Natural killer cell (primary cell): Measurements from ENCODE around the gene EIF2B5. TPM values are rescaled to one million over a fixed set of nuclear protein-coding genes. Genes with fewer than 3 reads are reported as not detected.
"Not testable (repeated sequence)": the region's sequence is repeated elsewhere in the genome, so short reads cannot be mapped to it uniquely, and the experiment has no call there.

ENCODE experiments used
- ATAC-seq, 3 donors: fragments of 150-1000 bp in 2 of 3; fragments of 200-7000 bp in 1 of 3; cut with Tn5 transposase; 1 replicate in 1 of 3; 2 replicates in 2 of 3; pipeline ENCODE4 v1.10.0; 2021; ENCODE audit warnings: mild to moderate bottlenecking in 2 of 3, moderate library complexity in 2 of 3
- DNase-seq, 2 donors: peaks; one replicate each; pipeline versions ENCODE4 v3.0.0 to v3.0.0-alpha.2; 2013 to 2021; ENCODE audit warnings: mixed read lengths in 1 of 2
- H3K27ac ChIP-seq: one replicate; pipeline ENCODE4 v1.5.1; 2013; ENCODE audit warnings: mild to moderate bottlenecking, low read length
- H3K27me3 ChIP-seq: one replicate; pipeline ENCODE4 v1.6.1; 2013; ENCODE audit warnings: low read length; ENCODE audit not compliant: control insufficient read depth, insufficient read depth
- H3K36me3 ChIP-seq: one replicate; pipeline ENCODE4 v1.6.1; 2013; ENCODE audit warnings: low read length; ENCODE audit not compliant: control insufficient read depth, insufficient read depth
- H3K4me1 ChIP-seq: one replicate; pipeline ENCODE4 v1.6.1; 2013; ENCODE audit warnings: low read length; ENCODE audit not compliant: control insufficient read depth, insufficient read depth
- H3K4me3 ChIP-seq: one replicate; pipeline ENCODE4 v1.5.1; 2013; ENCODE audit warnings: low read length
- H3K9me3 ChIP-seq: one replicate; pipeline ENCODE4 v1.6.1; 2013; ENCODE audit warnings: low read length; ENCODE audit not compliant: control insufficient read depth, insufficient read depth
- H3K27ac Mint-ChIP-seq, 2 donors: one replicate each; pipeline ENCODE4 v1.8.0; 2022; ENCODE audit warnings: mild to moderate bottlenecking in 2 of 2, mixed read lengths in 2 of 2, moderate library complexity in 1 of 2
- H3K27me3 Mint-ChIP-seq, 2 donors: one replicate each; pipeline ENCODE4 v1.8.0; 2022; ENCODE audit warnings: low read depth in 2 of 2, mixed read lengths in 2 of 2
- H3K36me3 Mint-ChIP-seq: one replicate; pipeline ENCODE4 v1.8.0; 2022; ENCODE audit warnings: mixed read lengths
- H3K4me1 Mint-ChIP-seq, 2 donors: one replicate each; pipeline ENCODE4 v1.8.0; 2022; ENCODE audit warnings: mixed read lengths in 2 of 2
- H3K4me3 Mint-ChIP-seq: one replicate; pipeline ENCODE4 v1.8.0; 2022; ENCODE audit warnings: mild to moderate bottlenecking, moderate library complexity, mixed read lengths
- H3K9me3 Mint-ChIP-seq, 2 donors: one replicate each; pipeline ENCODE4 v1.8.0; 2022; ENCODE audit warnings: mixed read lengths in 2 of 2
- CTCF ChIP-seq: fragments of 200-600 bp; IDR thresholded peaks from one replicate; pipeline ENCODE4 v1.8.0; 2022; ENCODE audit warnings: antibody characterized with exemption
- WGBS: methylation state at CpG from one replicate; pipeline ENCODE4 v1.1.7; 2013; ENCODE audit warnings: missing lambda C conversion rate; ENCODE audit not compliant: insufficient coverage; 5-methylcytosine and 5-hydroxymethylcytosine counted together
- intact Hi-C: fragments of 100-400 bp; cut with micrococcal nuclease; formaldehyde crosslinking; loops from one replicate; pipeline ENCODE4 v1.14.2; 2022
- total RNA-seq, 4 donors: library from RNA; stranded (reverse); fragments of 120-200 nt in 1 of 4; gene quantifications; one replicate each; pipeline versions ENCODE4 v1.2.3 to v1.2.4, GENCODE V29; 2013 to 2022

The EIF2B5 gene
- total RNA-seq, 3 donors from 2014 or later (not counting 1 experiment from before 2014, with no cell fraction given) = 44.5 to 59.4 (median 54.8) TPM

GRCh38 chr3:184110316-184110725 lies 24.8 kb upstream of the EIF2B5 start:
- Mint-ChIP-seq H3K36me3 (no peaks in the 10 kb centered on the region), H3K4me1 (no peaks in the 10 kb centered on the region), H3K4me3 (no peak overlapping the region), H3K9me3 (no peaks in the 10 kb centered on the region), H3K27me3 (peaks cover 7 to 15% of the 10 kb centered on the region in 2 donors), H3K27ac (no peak overlapping the region)
- no peak for ATAC-seq
- no peak for DNase-seq
- intact Hi-C loops = no loop called here
- no peaks in the 10 kb centered on the region for H3K4me1 ChIP-seq
- no peak overlapping the region for H3K27ac ChIP-seq
- no peak for TF ChIP-seq CTCF
- 83% methylated on average over 7 of the region's 7 CpGs for WGBS
- no peaks in the 10 kb centered on the region for H3K36me3 ChIP-seq
- no peaks in the 10 kb centered on the region for H3K9me3 ChIP-seq
- H3K4me3 ChIP-seq = no peak overlapping the region
- H3K27me3 ChIP-seq = no peaks in the 10 kb centered on the region

GRCh38 chr3:184116017-184116416 lies 19.1 kb upstream of the EIF2B5 start:
- H3K36me3 Mint-ChIP-seq = no peaks in the 10 kb centered on the region
- no peaks in the 10 kb centered on the region for H3K9me3 ChIP-seq
- no peaks in the 10 kb centered on the region for H3K27me3 ChIP-seq
- H3K9me3 Mint-ChIP-seq = no peaks in the 10 kb centered on the region
- no peaks in the 10 kb centered on the region for H3K4me1 ChIP-seq
- no peak overlapping the region for H3K27ac Mint-ChIP-seq
- no peaks in the 10 kb centered on the region for H3K36me3 ChIP-seq
- DNase-seq (no peak), ATAC-seq (no peak)
- peaks cover 11 to 17% of the 10 kb centered on the region in 2 donors for H3K27me3 Mint-ChIP-seq
- no peaks in the 10 kb centered on the region for H3K4me1 Mint-ChIP-seq
- no peak overlapping the region for H3K4me3 Mint-ChIP-seq
- no peak overlapping the region for H3K4me3 ChIP-seq
- WGBS = 84% methylated on average over 4 of the region's 4 CpGs
- intact Hi-C loops = no loop called here
- no peak overlapping the region for H3K27ac ChIP-seq
- no peak for TF ChIP-seq CTCF

GRCh38 chr3:184117636-184118035 lies 17.5 kb upstream of the EIF2B5 start:
- ATAC-seq (no peak), DNase-seq (no peak)
- Mint-ChIP-seq H3K27me3 (peaks cover 13 to 16% of the 10 kb centered on the region in 2 donors), H3K4me1 (no peaks in the 10 kb centered on the region), H3K4me3 (no peak overlapping the region), H3K36me3 (no peaks in the 10 kb centered on the region), H3K27ac (no peak overlapping the region), H3K9me3 (no peaks in the 10 kb centered on the region)
- no peaks in the 10 kb centered on the region for H3K9me3 ChIP-seq
- H3K4me1 ChIP-seq = no peaks in the 10 kb centered on the region
- H3K27ac ChIP-seq = no peak overlapping the region
- H3K4me3 ChIP-seq = no peak overlapping the region
- 91% methylated on average over 5 of the region's 6 CpGs for WGBS
- H3K36me3 ChIP-seq = no peaks in the 10 kb centered on the region
- TF ChIP-seq CTCF = no peak
- H3K27me3 ChIP-seq = no peaks in the 10 kb centered on the region
- intact Hi-C loops = no loop called here

- H3K4me1 Mint-ChIP-seq, H3K27ac Mint-ChIP-seq, H3K36me3 ChIP-seq, DNase-seq, H3K27me3 ChIP-seq, H3K4me1 ChIP-seq, H3K27ac ChIP-seq, H3K9me3 Mint-ChIP-seq, H3K4me3 ChIP-seq, H3K36me3 Mint-ChIP-seq, intact Hi-C loops, ATAC-seq, H3K4me3 Mint-ChIP-seq, H3K9me3 ChIP-seq: not testable (repeated sequence)
- peaks cover 8 to 12% of the 10 kb centered on the region in 2 donors for H3K27me3 Mint-ChIP-seq
- 92% methylated on average over 8 of the region's 8 CpGs for WGBS
Measured at GRCh38 chr3:184121031-184121430, 14.1 kb upstream of the EIF2B5 start.
